ENCODE results near the gene TOX2.

Gene TOX2

GRCh38 chr20:43972051-43972450, 57.4 kb downstream of the TOX2 start:
- DNase-seq (ENCODE audit: low read depth), result no peak
- H3K4me3 ChIP-seq (ENCODE audit: low read depth, low read length), result no peak overlapping the region
- TF ChIP-seq, protein P1, sequence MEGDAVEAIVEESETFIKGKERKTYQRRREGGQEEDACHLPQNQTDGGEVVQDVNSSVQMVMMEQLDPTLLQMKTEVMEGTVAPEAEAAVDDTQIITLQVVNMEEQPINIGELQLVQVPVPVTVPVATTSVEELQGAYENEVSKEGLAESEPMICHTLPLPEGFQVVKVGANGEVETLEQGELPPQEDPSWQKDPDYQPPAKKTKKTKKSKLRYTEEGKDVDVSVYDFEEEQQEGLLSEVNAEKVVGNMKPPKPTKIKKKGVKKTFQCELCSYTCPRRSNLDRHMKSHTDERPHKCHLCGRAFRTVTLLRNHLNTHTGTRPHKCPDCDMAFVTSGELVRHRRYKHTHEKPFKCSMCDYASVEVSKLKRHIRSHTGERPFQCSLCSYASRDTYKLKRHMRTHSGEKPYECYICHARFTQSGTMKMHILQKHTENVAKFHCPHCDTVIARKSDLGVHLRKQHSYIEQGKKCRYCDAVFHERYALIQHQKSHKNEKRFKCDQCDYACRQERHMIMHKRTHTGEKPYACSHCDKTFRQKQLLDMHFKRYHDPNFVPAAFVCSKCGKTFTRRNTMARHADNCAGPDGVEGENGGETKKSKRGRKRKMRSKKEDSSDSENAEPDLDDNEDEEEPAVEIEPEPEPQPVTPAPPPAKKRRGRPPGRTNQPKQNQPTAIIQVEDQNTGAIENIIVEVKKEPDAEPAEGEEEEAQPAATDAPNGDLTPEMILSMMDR (IDR thresholded peaks at IDR 0.05; ENCODE audit: low read depth, low read length, missing control alignments), result no peak
- in situ Hi-C loops (cut with HindIII; ENCODE audit: low sequenced_read_pairs), result no loop called here

- DNase-seq (ENCODE audit: low read depth), result no peak
- in situ Hi-C loops (cut with HindIII; ENCODE audit: low sequenced_read_pairs), result no loop called here
- TF ChIP-seq, protein P1 (IDR thresholded peaks at IDR 0.05; ENCODE audit: low read depth, low read length, missing control alignments), result no peak
- H3K4me3 ChIP-seq (ENCODE audit: low read depth, low read length), result no peak overlapping the region
Observed at GRCh38 chr20:43972692-43973091, 58.0 kb downstream of the TOX2 start.

DNA sequence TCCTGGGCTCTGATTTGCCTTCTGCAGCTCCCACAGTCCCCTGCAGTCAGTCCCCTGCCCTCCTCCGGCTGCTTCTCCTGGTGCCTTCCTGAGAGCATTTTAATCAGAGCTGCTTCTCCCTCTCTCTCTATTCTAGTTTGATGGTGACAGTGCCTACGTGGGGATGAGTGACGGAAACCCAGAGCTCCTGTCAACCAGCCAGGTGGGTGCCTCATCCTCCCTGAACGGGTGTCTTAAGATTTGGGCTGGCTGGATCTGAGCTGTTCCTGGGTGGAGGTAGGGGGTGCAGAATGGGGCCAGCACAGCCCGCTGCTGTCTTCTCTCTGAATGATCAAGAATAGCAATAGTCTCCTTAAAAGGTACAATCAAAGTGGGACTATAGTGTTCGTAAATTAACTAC, 58.6 kb downstream of the TOX2 start:
- TF ChIP-seq, protein P1 (IDR thresholded peaks at IDR 0.05; ENCODE audit: low read depth, low read length, missing control alignments), result no peak

GRCh38 chr20:43973671-43974450, 59.2 kb downstream of the TOX2 start:
- DNase-seq (ENCODE audit: low read depth), result no peak
- H3K4me3 ChIP-seq (ENCODE audit: low read depth, low read length), result no peak overlapping the region
- in situ Hi-C loops (cut with HindIII; ENCODE audit: low sequenced_read_pairs), result no loop called here
- TF ChIP-seq, protein P1 (IDR thresholded peaks at IDR 0.05; ENCODE audit: low read depth, low read length, missing control alignments), result no peak

More for the DNA sequence above, 58.6 kb downstream of the TOX2 start:
- in situ Hi-C loops (cut with HindIII; ENCODE audit: low sequenced_read_pairs), result no loop called here
- no peak overlapping the region for H3K4me3 ChIP-seq (ENCODE audit: low read depth, low read length)
- DNase-seq (ENCODE audit: low read depth), result no peak

DNA sequence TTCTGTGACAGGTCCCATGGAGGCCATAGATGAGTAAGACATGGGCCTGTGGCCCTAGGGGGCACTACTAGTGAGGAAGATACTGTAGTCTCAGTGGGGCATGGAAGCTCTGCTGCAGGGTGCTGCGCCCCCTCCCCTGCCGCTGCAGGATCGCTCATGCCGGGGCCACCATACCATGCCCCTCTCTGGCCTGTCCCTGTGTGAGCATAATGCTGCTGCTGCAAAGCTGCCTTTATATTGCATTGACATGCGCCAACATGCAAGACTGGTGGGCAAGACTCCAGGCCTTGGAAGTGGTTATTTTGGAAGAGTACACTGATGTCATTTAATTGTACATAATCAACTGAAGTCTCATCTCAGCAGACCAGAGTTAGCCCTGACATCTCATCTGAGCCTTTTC, 60.0 kb downstream of the TOX2 start:
- DNase-seq (ENCODE audit: low read depth), result no peak
- no peak overlapping the region for H3K4me3 ChIP-seq (ENCODE audit: low read depth, low read length)
- TF ChIP-seq, protein P1 (IDR thresholded peaks at IDR 0.05; ENCODE audit: low read depth, low read length, missing control alignments), result no peak
- in situ Hi-C loops (cut with HindIII; ENCODE audit: low sequenced_read_pairs), result no loop called here

DNA sequence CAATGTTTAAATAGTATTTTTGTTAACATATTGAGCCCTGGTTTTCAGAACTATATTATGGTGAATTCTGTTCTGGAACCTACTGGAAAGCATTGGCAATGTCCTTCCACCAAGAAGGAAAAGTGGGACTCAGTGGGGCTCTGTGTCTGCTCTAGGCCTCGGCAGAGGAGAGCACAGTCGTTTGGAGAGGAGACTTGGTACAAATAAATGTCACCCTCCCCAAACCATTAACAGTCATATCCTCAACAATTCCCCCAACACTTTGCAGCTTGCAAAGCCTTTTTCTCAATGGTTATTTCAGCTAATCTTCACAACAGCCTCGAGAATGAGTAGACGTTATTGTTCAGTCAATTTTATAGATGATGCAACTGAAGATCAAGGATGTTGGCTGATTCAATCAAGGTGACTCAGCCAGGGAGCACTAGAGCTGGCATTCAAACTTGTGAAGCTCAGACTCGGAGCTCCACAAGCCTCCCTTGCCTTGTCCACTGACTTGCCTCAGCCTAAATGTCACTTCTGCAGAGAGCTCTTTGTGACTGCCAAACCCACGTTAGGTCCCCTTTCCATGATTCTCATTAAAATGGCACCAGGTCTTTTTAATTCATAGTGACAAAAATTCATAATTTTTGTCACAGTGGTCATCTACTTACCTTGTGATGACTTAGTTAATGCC, 60.6 kb downstream of the TOX2 start:
- DNase-seq (ENCODE audit: low read depth), result peak; percentile 26
- no peak overlapping the region for H3K4me3 ChIP-seq (ENCODE audit: low read depth, low read length)
- in situ Hi-C loops (cut with HindIII; ENCODE audit: low sequenced_read_pairs), result no loop called here
- TF ChIP-seq, protein P1 (IDR thresholded peaks at IDR 0.05; ENCODE audit: low read depth, low read length, missing control alignments), result no peak

Measured in astrocyte of the cerebellum (primary cell).